Neural cell (in vitro differentiated cells): ENCODE results near the gene IQSEC1.

Source experiments
- CTCF ChIP-seq: fragments of 450-650 bp; IDR thresholded peaks from 2 replicates; pipeline ENCODE4 v1.5.1; 2014; ENCODE audit warnings: antibody characterized with exemption, mild to moderate bottlenecking, moderate library complexity; ENCODE audit not compliant: poor library complexity, severe bottlenecking
- POLR2AphosphoS5 ChIP-seq: IDR thresholded peaks from 2 replicates; pipeline ENCODE4 v1.6.1; 2012

DNA sequence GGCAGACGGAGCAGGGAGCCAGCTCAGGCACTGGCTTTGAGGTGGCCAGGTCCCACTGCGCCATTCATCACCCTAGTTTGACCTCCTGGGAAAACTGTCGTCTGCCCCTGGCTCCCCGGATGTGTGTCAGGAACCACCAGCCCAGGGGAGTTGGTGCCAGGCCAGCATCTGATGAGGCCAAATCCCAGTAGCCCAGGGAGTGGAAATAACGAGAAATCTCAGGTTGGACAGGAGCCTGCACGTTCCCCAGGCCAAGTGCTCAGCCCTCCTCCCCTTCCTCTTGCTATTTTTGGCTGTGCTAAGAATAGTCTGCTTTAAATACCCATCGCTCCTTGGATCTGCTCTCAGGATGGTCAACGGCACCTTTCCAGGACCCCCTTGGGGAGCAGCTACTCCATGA, 138.8 kb downstream of the IQSEC1 start:
- TF ChIP-seq CTCF, result no peak
- no peak for TF ChIP-seq POLR2AphosphoS5
